Keratinocyte (primary cell): Measurements from ENCODE around the gene CENPP. TPM values are rescaled to one million over a fixed set of nuclear protein-coding genes. Genes with fewer than 3 reads are reported as not detected.

ENCODE experiments used
- DNase-seq: peaks from one replicate; pipeline ENCODE4 v3.0.0-alpha.2; 2011; ENCODE audit warnings: low read depth, missing footprints, low spot score
- FAIRE-seq: peaks from 2 replicates; lab custom pipeline; 2011; peaks lifted over from hg19 to GRCh38; lab: Jason Lieb, UNC
- H2AFZ ChIP-seq: 2 replicates; pipeline ENCODE4 v1.6.0; 2012; ENCODE audit warnings: low read length, control low read depth, inconsistent platforms; ENCODE audit not compliant: control insufficient read depth
- H3K27ac ChIP-seq: 2 replicates; pipeline ENCODE4 v1.5.1; 2011; ENCODE audit warnings: low read length; ENCODE audit not compliant: control insufficient read depth, insufficient read depth
- H3K27me3 ChIP-seq: 3 replicates; pipeline ENCODE4 v1.6.0; 2011; ENCODE audit warnings: low read length; ENCODE audit not compliant: control insufficient read depth, insufficient read depth; ENCODE audit errors: extremely low read depth
- H3K36me3 ChIP-seq, 2 experiments: 2 replicates in 1 of 2; 3 replicates in 1 of 2; pipeline ENCODE4 v1.5.1; 2011; ENCODE audit warnings: low read length in 2 of 2, mild to moderate bottlenecking in 1 of 2; ENCODE audit not compliant: control insufficient read depth in 2 of 2, insufficient read depth in 2 of 2; ENCODE audit errors: extremely low read depth in 1 of 2
- H3K4me1 ChIP-seq: 3 replicates; pipeline ENCODE4 v1.5.1; 2011; ENCODE audit warnings: low read length; ENCODE audit not compliant: control insufficient read depth, insufficient read depth; ENCODE audit errors: extremely low read depth
- H3K4me2 ChIP-seq: 3 replicates; pipeline ENCODE4 v1.6.0; 2011; ENCODE audit warnings: low read depth, low read length; ENCODE audit not compliant: control insufficient read depth, insufficient read depth; ENCODE audit errors: extremely low read depth
- H3K4me3 ChIP-seq, 3 experiments: fragments of 200-600 bp in 1 of 3; sonication (generic) in 1 of 3; 2 replicates in 2 of 3; 3 replicates in 1 of 3; pipeline ENCODE4 v1.5.1; 2011 to 2016; ENCODE audit warnings: low read length in 3 of 3, mild to moderate bottlenecking in 3 of 3, control low read depth in 2 of 3, inconsistent platforms in 1 of 3, low read depth in 1 of 3, mixed read lengths in 1 of 3, mixed run types in 1 of 3, moderate library complexity in 1 of 3; ENCODE audit not compliant: control insufficient read depth in 2 of 3, insufficient read depth in 2 of 3; ENCODE audit errors: extremely low read depth in 1 of 3
- H3K79me2 ChIP-seq: 2 replicates; pipeline ENCODE4 v1.6.0; 2012; ENCODE audit warnings: low read length; ENCODE audit not compliant: control insufficient read depth, insufficient read depth
- H3K9ac ChIP-seq: 3 replicates; pipeline ENCODE4 v1.6.0; 2011; ENCODE audit warnings: low read length; ENCODE audit not compliant: control insufficient read depth, insufficient read depth; ENCODE audit errors: extremely low read depth
- H3K9me1 ChIP-seq: 3 replicates; pipeline ENCODE4 v1.6.0; 2011; ENCODE audit warnings: low read length; ENCODE audit not compliant: control insufficient read depth, insufficient read depth; ENCODE audit errors: extremely low read depth
- H3K9me3 ChIP-seq: 2 replicates; pipeline ENCODE4 v1.5.1; 2012; ENCODE audit warnings: low read depth, low read length; ENCODE audit not compliant: control insufficient read depth
- H4K20me1 ChIP-seq: 3 replicates; pipeline ENCODE4 v1.6.0; 2011; ENCODE audit warnings: low read length; ENCODE audit not compliant: control insufficient read depth, insufficient read depth; ENCODE audit errors: extremely low read depth
- EZH2 ChIP-seq: IDR thresholded peaks from one replicate; pipeline ENCODE4 v1.6.1; 2012; ENCODE audit warnings: inconsistent platforms, mild to moderate bottlenecking, low read length, moderate library complexity
- dilution Hi-C: fragments of 300-500 bp; cut with MboI; formaldehyde crosslinking; loops from one replicate; pipeline ENCODE4 v1.7.0; 2020; ENCODE audit warnings: low sequenced_read_pairs; ENCODE audit not compliant: extremely low pct_ligation_motif_present
- polyA plus RNA-seq, 5 experiments: library from polyadenylated mRNA; depleted of rRNA in 3 of 5; stranded (reverse) in 3 of 5; stranded (forward) in 1 of 5; unstranded in 1 of 5; fragments of >200 nt; gene quantifications; 1 replicate in 1 of 5; 2 replicates in 3 of 5; 3 replicates in 1 of 5; pipeline versions ENCODE4 v1.2.1 to v1.2.3, GENCODE V29; 2011 to 2012; ENCODE audit warnings: missing spikeins in 2 of 5, low read depth in 1 of 5, low replicate concordance in 1 of 5
- TF ChIP-seq, protein P1 (sequence below), 3 experiments: IDR thresholded peaks in 1 of 3; conservative IDR thresholded peaks in 1 of 3; optimal IDR thresholded peaks in 1 of 3; 2 replicates in 2 of 3; 3 replicates in 1 of 3; pipeline versions ENCODE3 to v1.5.1; 2011; ENCODE audit warnings: low read length in 3 of 3, mild to moderate bottlenecking in 3 of 3, moderate library complexity in 2 of 3, control low read depth in 1 of 3, inconsistent platforms in 1 of 3; ENCODE audit not compliant: insufficient read depth in 2 of 3; ENCODE audit errors: extremely low read depth in 1 of 3

Gene CENPP
- polyA plus RNA-seq, 1 donor (not counting 4 experiments of a cell fraction or from before 2014, with no cell fraction given), result 6.7 TPM

DNA sequence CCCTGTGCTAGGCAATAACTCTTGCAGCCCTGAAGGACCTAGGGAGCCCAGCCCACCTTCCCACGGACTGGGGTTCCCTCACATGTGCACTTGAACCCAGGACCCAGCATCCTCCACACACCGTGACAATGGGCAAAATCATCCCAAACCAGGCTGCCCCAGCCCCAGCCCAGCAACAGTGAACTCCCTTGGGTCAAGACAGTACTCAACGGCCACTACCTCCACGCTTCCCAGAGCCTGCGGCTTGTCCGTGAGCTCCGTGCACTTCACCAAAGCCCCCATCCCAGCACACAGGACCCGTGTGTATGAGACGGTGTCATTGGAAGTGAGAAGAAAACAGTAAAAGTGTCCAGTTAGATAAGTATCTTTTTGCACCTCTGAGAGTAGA, 288.4 kb downstream of the CENPP start:
- FAIRE-seq (no peak), DNase-seq (no peak)
- Histone ChIP-seq H3K27ac (no peak overlapping the region), H3K36me3 (peaks cover 14 to 32% of the 10 kb centered on the region in 2 experiments), H3K79me2 (no peaks in the 10 kb centered on the region), H3K9me1 (no peaks in the 10 kb centered on the region), H3K9me3 (no peaks in the 10 kb centered on the region), H3K4me2 (no peak overlapping the region), H3K4me1 (peaks cover 15% of the 10 kb centered on the region), H2AFZ (no peak overlapping the region), H3K4me3 (no peak overlapping the region), H4K20me1 (no peaks in the 10 kb centered on the region), H3K9ac (no peak overlapping the region), H3K27me3 (no peaks in the 10 kb centered on the region)
- no peak for TF ChIP-seq EZH2
- TF ChIP-seq, protein P1, sequence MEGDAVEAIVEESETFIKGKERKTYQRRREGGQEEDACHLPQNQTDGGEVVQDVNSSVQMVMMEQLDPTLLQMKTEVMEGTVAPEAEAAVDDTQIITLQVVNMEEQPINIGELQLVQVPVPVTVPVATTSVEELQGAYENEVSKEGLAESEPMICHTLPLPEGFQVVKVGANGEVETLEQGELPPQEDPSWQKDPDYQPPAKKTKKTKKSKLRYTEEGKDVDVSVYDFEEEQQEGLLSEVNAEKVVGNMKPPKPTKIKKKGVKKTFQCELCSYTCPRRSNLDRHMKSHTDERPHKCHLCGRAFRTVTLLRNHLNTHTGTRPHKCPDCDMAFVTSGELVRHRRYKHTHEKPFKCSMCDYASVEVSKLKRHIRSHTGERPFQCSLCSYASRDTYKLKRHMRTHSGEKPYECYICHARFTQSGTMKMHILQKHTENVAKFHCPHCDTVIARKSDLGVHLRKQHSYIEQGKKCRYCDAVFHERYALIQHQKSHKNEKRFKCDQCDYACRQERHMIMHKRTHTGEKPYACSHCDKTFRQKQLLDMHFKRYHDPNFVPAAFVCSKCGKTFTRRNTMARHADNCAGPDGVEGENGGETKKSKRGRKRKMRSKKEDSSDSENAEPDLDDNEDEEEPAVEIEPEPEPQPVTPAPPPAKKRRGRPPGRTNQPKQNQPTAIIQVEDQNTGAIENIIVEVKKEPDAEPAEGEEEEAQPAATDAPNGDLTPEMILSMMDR (optimal IDR thresholded peaks at IDR 0.05 in 1 of 3, IDR thresholded peaks at IDR 0.05 in 1 of 3, conservative IDR thresholded peaks at IDR 0.05 in 1 of 3; ENCODE audit: extremely low read depth in 1 of 3, insufficient read depth in 2 of 3, low read length in 3 of 3), result no peak
- dilution Hi-C loops, result no loop called here

DNA sequence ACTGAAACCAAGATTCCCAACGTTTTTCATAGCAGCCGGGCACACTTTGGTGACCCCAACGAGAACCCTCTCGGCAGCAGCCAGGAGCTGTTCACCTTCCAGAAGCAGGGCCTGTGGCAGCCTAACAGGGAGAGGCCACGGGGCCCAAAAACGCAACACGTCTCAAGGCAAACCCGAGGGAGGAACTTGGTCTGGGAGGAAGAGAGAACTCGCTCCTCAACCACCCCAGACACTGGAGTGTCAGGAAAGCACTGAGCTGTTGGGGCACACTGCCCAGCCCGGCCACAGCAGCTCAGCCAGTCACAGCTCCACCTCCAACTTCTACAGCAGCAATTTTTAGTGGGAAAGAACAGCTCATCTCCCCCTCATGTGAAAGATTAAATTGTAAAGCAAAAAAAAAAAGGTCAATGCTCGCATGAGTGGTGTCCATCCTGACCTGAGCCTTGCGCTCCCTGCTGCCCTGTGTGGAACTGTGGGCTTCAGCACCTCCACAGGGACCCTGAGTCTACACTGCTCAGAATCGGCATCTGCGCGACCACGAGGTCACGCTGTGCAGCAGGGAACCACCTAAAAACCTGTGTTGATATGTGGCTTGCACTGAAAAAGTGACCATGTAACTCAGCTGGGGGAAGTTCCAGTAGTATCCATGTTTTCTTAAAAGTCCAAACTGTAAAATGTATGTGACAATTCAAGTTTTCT, 289.2 kb downstream of the CENPP start:
- dilution Hi-C loops, result no loop called here
- Histone ChIP-seq H3K36me3 (peaks cover 15 to 39% of the 10 kb centered on the region in 2 experiments), H3K4me3 (no peak overlapping the region), H3K27ac (no peak overlapping the region), H3K27me3 (no peaks in the 10 kb centered on the region), H3K4me2 (no peak overlapping the region), H4K20me1 (no peaks in the 10 kb centered on the region), H2AFZ (no peak overlapping the region), H3K9me3 (no peaks in the 10 kb centered on the region), H3K9ac (no peak overlapping the region), H3K4me1 (peaks cover 15% of the 10 kb centered on the region), H3K79me2 (no peaks in the 10 kb centered on the region), H3K9me1 (no peaks in the 10 kb centered on the region)
- FAIRE-seq (no peak), DNase-seq (no peak)
- TF ChIP-seq, protein P1 (optimal IDR thresholded peaks at IDR 0.05 in 1 of 3, IDR thresholded peaks at IDR 0.05 in 1 of 3, conservative IDR thresholded peaks at IDR 0.05 in 1 of 3; ENCODE audit: extremely low read depth in 1 of 3, insufficient read depth in 2 of 3, low read length in 3 of 3), result no peak
- TF ChIP-seq EZH2, result no peak
